ENCODE data around the gene BPNT1. TPM values are rescaled to one million over a fixed set of nuclear protein-coding genes. Genes with fewer than 3 reads are reported as not detected.

The BPNT1 gene
- total and polyA plus RNA-seq, 2 of the 13 experiments (the other 11 are each of a cell fraction or from before 2014, with no cell fraction given) = 35.2 to 43.9 TPM

DNA sequence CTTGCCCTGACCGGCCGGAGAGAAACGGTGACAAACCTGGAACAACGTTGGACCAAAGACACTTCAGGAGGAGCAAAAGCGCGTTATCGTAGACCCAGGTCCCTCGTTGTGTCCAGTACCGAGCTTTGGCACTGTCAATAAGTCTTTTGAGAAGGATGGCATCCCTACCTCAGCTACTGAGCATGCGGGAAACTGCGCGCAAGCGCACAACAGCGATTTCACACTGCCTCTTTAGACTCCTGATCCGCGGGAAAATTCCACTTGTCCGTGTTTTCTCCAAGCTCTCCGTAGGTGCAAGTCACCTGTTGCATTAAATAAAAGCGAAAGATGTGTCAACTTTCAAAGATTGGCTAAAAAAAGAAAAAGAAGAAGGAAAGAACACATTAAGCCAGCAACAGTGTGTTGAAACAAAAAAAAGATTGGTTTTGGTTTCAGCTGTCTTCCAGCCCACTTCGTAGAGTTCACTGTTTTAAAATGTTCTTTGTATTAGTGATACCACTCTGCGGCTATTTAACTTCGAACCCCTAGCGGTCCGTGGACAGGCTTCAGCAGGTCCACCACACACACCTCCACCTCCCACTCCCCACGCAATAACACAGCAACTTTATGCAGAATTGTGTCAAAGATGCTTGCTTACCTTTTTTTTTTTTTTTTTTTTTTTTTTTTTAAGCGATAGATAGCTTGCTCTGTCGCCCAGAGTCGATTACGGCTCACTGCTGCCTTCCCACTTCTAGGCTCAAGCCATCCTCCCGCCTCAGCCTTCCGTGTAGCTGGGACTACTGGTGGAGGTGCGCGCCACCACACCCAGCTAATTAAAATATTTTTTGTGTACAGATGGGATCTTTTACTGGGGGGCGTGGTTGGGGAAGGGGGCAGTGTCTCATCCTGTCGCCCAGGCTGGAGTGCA is at the start of gene BPNT1 (continued):
- TF ChIP-seq, protein P1, sequence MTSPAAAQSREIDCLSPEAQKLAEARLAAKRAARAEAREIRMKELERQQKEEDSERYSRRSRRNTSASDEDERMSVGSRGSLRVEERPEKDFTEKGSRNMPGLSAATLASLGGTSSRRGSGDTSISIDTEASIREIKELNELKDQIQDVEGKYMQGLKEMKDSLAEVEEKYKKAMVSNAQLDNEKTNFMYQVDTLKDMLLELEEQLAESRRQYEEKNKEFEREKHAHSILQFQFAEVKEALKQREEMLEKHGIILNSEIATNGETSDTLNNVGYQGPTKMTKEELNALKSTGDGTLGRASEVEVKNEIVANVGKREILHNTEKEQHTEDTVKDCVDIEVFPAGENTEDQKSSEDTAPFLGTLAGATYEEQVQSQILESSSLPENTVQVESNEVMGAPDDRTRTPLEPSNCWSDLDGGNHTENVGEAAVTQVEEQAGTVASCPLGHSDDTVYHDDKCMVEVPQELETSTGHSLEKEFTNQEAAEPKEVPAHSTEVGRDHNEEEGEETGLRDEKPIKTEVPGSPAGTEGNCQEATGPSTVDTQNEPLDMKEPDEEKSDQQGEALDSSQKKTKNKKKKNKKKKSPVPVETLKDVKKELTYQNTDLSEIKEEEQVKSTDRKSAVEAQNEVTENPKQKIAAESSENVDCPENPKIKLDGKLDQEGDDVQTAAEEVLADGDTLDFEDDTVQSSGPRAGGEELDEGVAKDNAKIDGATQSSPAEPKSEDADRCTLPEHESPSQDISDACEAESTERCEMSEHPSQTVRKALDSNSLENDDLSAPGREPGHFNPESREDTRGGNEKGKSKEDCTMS (CRISPR knock-in tag; conservative IDR thresholded peaks at IDR 0.05) = no peak
- TF ChIP-seq ZNF775 (CRISPR knock-in tag; IDR thresholded peaks at IDR 0.05; ENCODE audit: borderline replicate concordance) (no peak), PHF21A (CRISPR knock-in tag; IDR thresholded peaks at IDR 0.05) (peak; percentile 83), ISL2 (CRISPR knock-in tag; IDR thresholded peaks at IDR 0.05) (peak; percentile 59; the same call in 1 of the 2 replicates), ZNF777 (CRISPR knock-in tag; IDR thresholded peaks at IDR 0.05) (no peak), ZSCAN29 (CRISPR knock-in tag; conservative IDR thresholded peaks at IDR 0.05) (0 out of 2 replicates have a peak, but pooled peaks have one; percentile 18), POLR2A (IDR thresholded peaks at IDR 0.05; ENCODE audit: insufficient read depth in 1 of 2, low read depth in 2 of 2, low read length in 2 of 2) (peak; percentile 78 to 94), ZNF256 (CRISPR knock-in tag; conservative IDR thresholded peaks at IDR 0.05) (no peak), KMT2B (CRISPR knock-in tag; IDR thresholded peaks at IDR 0.05) (peak; percentile 88), ZNF629 (CRISPR knock-in tag; conservative IDR thresholded peaks at IDR 0.05) (no peak), SRSF9 (IDR thresholded peaks at IDR 0.05; ENCODE audit: borderline replicate concordance, insufficient read depth, low read depth, low read length, poor library complexity, severe bottlenecking) (no peak), ZNF572 (CRISPR knock-in tag; IDR thresholded peaks at IDR 0.05) (no peak), PAX8 (CRISPR knock-in tag; IDR thresholded peaks at IDR 0.05; ENCODE audit: borderline replicate concordance) (no peak), ETV6 (CRISPR knock-in tag; conservative IDR thresholded peaks at IDR 0.05) (no peak), JARID2 (CRISPR knock-in tag; IDR thresholded peaks at IDR 0.05; ENCODE audit: insufficient replicate concordance) (no peak), HOXD1 (CRISPR knock-in tag; IDR thresholded peaks at IDR 0.05) (no peak), GATA4 (IDR thresholded peaks at IDR 0.05; ENCODE audit: borderline replicate concordance, low read depth) (peak; percentile 39; the same call in 1 of the 2 replicates), NR3C1 (CRISPR knock-in tag; IDR thresholded peaks at IDR 0.05) (no peak), MED8 (CRISPR knock-in tag; IDR thresholded peaks at IDR 0.05; ENCODE audit: insufficient replicate concordance) (no peak), ZNF780A (CRISPR knock-in tag; IDR thresholded peaks at IDR 0.05) (no peak), ZNF674 (CRISPR knock-in tag; IDR thresholded peaks at IDR 0.05; ENCODE audit: low read depth) (no peak), RARA (CRISPR knock-in tag; IDR thresholded peaks at IDR 0.05) (0 out of 2 replicates have a peak, but pooled peaks have one; percentile 22)
- TF ChIP-seq, protein P2, sequence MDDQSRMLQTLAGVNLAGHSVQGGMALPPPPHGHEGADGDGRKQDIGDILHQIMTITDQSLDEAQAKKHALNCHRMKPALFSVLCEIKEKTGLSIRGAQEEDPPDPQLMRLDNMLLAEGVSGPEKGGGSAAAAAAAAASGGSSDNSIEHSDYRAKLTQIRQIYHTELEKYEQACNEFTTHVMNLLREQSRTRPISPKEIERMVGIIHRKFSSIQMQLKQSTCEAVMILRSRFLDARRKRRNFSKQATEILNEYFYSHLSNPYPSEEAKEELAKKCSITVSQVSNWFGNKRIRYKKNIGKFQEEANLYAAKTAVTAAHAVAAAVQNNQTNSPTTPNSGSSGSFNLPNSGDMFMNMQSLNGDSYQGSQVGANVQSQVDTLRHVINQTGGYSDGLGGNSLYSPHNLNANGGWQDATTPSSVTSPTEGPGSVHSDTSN (CRISPR knock-in tag; IDR thresholded peaks at IDR 0.05; ENCODE audit: borderline replicate concordance) = no peak
- TF ChIP-seq, protein P3, sequence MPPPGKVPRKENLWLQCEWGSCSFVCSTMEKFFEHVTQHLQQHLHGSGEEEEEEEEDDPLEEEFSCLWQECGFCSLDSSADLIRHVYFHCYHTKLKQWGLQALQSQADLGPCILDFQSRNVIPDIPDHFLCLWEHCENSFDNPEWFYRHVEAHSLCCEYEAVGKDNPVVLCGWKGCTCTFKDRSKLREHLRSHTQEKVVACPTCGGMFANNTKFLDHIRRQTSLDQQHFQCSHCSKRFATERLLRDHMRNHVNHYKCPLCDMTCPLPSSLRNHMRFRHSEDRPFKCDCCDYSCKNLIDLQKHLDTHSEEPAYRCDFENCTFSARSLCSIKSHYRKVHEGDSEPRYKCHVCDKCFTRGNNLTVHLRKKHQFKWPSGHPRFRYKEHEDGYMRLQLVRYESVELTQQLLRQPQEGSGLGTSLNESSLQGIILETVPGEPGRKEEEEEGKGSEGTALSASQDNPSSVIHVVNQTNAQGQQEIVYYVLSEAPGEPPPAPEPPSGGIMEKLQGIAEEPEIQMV (CRISPR knock-in tag; IDR thresholded peaks at IDR 0.05; ENCODE audit: low read depth) = no peak
- TF ChIP-seq, protein P4, sequence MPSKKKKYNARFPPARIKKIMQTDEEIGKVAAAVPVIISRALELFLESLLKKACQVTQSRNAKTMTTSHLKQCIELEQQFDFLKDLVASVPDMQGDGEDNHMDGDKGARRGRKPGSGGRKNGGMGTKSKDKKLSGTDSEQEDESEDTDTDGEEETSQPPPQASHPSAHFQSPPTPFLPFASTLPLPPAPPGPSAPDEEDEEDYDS (CRISPR knock-in tag; IDR thresholded peaks at IDR 0.05) = peak; percentile 91

All from HepG2 (cell line).